ENCODE measurements around the gene PDE4C.
"Not testable (repeated sequence)": the region's sequence is repeated elsewhere in the genome, so short reads cannot be mapped to it uniquely, and the experiment has no call there.

Gene PDE4C

DNA sequence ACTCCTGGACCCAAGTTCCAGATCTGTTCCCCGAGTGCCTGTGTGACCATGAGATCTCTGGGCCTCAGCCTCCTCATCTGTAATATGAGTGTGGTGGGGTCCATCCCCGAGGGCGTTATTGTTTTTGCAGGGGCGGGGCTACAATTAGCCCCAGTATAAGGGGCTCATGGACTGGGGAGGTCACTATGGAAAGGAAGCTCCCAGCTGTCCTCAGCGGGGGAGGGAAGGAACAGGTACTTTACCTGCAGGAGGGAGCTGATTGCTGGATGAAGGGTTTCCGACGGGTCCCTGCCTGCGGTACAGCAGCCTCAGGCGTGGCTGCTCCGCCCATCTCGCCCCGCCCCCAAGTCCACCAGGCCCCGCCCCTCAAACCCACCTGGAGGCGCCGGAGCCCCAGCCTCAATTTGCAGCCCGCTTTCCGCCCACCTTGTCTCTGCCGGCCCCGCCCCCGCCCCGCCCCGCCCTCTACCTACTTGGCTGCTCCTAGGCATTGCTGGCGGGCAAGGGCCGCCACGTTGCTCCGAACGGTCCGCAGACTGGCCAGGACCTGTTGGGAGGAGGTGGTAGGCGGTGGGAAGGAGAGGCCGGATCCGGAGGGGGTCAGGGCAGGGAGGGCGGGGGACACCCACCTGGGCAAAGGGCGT is 5.5 kb downstream of the PDE4C start:
- no peak for DNase-seq

DNA sequence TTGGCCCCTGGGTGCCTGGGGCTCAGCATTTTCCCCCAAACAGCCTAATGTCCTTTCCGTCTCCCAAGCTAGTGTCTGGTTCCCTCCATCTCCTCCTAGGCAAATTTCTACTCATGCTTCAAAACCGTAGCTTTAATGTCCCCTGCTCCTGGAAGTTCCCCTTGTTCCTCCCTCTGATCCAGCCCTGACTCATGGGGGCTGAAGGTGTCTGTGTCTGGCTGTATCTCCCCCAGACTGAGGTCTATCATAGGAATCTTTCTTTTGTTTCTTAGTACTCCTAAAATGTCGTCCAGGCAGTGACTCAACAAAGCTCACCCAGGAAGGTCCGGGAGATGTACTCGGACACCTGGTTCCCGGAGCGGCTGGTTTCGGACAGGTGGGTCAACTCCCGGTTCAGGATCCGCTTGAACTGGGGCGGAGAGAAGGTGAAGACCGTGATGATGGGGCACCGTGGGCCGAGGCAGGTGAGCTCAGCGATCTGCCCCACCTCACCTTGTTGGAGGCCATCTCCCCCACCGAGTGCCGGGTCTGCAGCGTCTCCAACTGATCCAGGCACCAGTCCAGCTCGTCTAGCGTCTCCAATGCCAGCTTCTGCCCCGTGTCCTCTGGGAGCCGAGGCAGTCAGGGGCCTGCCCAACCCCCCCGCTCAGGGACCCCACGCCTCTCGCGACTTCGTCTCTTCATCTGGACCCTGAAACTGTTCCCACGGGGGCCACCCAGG is 6.2 kb downstream of the PDE4C start:
- DNase-seq = no peak

DNA sequence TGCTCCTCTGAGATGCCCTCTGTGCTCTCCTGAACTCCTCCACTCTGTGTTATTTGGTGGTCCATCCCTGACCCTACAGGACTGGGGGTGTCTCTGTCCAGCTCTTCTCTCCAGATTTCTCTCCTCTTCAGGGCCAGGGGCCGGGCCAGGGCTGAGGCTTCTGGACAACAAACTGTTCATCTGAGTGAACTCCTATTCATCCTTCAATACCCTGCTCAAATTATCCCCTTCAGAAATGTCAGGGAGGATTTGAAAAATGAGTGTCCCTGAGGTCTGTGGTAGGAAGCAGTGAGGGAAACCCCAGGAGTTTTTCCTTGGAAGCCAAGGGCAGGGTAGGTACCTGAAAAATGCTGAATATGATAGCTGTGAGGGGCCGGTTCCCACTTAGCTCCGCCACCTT is 7.6 kb downstream of the PDE4C start:
- DNase-seq = no peak

DNA sequence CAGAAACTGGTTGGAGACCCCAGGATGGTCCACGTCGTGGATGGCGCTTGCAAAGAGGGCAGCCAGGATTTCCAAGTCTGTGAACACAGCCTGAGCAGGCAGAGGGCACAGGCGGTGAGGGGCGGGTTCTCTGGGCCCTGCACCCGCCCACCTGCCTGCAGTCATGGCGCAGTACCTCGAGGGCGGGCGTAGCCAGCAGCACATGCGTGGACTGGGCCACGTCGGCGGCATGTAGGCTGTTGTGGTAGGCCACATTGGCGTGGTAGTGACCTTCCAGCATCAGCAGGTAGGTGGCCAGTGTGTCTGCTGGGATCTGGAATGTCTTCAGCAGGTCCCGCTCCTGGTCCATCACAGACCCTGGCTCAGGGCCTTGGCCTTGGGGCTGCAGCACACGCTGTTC is 8.1 kb downstream of the PDE4C start:
- no peak for DNase-seq

DNA sequence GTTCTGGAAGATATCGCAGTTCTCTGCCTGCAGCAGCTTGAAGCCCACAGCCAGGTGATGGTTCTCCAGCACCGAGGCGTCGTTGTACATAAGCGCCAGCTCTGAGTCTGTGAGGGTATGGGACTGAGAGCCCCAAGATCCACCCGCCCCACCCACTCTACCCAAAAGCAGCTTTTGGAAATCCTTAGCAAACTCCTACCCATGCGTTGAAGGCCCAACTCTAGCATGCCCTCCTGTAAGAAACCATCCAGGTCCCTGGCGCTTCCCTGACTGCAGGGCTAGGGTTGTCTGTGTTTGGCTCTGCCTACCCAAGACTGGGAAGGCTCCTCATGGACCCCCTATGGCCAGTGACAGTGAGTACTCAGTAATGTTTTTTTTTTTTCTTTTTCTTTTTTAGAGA is 9.4 kb downstream of the PDE4C start:
- no peak for DNase-seq

DNA sequence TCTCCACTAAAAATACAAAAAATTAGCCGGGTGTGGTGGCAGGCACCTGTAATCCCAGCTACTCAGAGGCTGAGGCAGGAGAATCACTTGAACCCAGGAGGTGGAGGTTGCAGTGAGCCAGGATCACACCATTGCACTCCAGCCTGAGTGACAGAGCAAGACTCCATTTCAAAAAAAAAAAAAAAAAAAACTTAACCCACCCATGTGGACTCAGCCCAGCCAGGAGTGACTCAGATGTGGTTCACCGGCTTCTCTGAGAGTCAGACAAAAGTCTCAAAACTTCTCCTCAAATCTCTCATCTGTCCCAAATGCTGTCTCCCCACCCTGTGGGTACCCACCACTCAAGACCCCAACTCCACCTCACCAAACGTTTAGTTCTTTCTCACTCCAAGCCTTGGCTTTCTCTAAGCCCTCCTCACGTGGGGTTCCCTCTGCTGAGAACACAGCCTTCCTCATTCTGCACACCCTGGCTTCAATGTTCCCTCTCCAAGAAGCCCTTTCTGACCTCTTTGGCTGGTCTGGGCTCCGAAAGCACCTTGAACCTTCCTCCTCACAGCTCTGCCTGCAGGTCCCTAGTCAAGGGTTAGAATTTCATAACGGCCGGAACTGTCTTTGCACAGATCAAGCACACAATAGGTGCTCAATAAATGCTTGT is 11.3 kb downstream of the PDE4C start:
- no peak for DNase-seq

DNA sequence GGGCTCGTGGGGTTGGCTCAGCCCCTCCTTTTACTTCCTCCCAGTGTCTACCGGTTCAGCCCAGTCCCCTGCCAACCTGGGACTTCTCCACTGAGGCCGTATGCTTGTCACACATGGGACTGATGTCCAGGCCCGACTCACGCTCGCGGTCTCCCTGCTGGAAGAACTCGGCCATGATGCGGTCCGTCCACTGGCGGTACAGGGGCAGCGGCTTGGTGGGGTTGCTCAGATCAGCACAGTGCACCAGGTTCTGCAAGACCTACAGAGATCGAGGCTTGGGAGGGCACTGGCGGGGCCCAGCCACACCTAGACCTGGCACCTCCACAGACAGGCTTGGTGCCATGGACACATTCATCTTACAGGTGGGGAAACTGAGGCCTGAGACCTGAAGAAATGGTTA is 14.6 kb downstream of the PDE4C start:
- no peak for DNase-seq

DNA sequence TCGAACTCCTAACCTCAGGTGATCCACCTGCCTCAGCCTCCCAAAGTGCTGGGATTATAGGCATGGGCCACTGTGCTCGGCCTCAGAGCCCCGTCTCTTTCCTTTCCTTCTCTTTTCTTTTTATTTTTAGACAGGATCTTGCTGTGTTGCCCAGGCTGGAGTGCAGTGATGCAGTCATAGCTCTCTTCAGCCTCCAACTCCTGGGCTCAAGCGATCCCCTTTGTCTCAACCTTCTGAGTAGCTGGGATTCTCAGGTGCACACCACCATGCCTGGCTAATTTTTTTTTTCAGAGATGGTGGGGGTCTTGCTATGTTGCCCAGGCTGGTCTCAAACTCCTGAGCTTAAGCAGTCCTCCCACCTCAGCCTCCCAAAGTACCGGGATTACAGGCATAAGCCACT is 16.3 kb downstream of the PDE4C start:
- not testable (repeated sequence) for DNase-seq

DNA sequence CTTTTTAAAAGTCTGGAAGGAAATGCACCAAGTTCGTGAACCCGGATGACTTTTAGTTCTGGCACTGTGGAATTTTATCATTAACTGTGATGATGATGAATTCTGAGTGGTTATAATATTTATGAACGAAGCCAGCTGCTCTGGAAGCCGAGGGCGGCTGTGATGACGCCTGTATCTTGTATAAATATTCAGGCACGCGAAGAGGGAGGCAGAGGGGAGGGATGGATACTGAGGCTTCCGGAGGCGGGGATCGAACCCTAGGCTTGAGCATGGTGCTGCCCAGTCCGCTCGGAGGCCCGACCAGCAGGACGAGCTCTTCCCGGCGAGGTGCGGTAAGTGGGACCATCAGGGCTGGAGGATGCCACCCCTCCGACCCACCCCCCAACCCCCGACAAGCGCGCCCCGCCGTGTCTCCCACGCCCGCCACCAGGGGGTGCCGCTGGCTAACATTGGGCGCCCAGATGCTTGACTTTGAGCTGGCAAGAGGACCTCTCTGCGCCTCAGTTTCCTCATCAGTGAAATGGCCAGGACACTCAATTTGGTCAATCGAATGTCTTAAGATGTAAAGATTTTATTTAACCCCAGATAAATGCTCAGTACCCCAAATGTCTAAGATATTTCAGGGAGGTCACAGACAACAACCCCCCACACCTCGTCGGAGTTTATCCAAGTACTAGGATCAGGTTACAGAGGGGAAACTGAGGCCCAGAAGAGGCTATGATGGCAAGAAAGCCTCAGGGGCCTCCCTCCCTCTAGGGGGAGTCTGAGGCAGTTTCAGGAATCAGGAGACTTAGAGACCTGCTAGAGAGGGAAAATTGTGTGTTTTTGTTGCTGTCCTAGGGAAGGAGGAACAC is 17.9 kb downstream of the PDE4C start:
- peak; percentile 57 for DNase-seq

DNA sequence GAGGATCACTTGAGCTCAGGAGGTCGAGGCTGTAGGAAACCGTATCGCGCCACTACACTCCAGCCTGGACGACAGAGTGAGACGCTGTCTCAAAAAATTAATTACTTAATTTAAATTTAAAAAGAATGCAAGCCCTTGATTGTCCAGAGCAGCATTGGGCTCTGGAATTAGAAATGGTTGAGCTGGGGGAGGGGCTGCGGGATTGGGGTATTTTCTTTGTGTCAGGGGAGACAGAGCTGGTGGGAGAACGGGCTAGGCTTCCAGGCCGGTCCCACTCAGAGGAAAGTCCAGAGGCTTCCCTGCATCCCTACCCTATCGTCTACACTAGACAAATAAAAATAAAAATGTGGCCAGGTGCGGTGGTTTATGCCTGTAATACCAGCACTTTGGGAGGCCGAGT is 20.2 kb downstream of the PDE4C start:
- DNase-seq = no peak

DNA sequence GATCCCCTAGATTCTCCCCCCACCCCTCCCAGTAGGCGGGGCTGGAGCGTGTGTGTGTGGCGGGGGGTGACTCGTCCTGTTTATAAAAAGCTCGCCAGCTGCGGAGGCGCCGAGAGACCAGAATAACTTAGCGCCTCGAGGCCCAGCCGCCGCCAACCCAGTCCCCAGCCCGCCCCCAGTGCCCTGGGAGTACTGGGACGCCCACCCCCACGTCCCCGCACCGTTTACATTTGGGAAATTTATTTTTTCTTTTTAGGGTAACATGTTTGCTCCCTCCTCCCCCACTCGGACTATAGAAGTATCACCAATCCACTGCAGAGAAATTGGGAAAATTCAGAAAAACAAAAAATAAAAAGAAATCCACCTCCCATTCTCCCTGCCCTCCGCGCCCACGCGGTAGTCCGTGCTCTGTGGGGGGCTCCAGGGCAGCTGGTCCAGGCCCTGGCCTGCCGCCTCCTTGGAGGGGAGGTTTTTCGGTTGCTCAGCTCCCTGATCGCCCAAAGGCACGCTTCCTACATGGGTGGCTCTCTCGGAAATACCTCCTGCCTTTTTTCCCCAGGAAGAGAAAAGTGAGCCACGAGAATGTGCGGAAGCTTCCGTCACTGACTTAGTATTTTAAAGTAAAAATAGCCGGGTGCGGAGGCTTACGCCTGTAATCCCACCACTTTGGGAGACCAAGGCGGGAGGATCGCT is 20.9 kb downstream of the PDE4C start:
- DNase-seq = peak; percentile 63

DNA sequence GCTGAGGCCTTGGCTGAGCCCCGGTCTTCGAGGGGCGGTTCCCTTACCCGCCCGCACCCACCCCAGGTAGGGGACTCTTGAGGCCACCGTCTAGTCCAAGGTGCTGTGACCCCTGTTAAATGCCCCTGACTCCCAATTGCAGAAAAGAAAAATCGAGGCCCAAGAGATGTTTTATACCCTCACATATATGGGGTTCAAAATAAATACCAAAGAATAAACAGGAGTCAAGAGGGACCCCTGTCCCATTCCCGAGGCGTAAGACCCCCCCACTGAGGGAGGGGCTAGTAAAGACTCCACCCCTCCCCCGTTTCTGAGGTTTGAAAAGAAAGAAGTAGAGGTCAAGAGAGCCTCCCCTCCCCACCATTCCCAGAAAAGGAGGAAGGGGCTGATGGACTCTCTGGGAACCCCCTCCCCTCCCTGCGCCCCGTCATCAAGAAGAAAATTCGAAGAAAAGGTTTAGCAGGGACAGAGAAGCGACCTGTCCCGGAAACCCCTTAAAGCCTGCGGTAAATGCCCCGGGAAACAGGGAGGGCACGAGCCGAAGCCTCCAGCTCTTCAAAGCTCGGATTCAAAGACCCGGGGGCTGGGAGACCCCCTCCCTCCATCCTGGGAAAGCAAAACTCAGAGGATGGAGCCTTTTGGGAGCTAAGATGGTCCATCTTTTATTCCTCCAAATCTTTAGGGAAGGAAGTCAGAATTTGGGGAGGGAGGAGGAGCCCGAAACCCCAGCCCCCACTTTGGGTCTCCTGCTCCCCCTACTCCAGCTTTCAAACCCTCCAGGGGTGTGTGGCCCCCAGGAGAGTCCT is 21.6 kb downstream of the PDE4C start:
- DNase-seq = peak; percentile 93

DNA sequence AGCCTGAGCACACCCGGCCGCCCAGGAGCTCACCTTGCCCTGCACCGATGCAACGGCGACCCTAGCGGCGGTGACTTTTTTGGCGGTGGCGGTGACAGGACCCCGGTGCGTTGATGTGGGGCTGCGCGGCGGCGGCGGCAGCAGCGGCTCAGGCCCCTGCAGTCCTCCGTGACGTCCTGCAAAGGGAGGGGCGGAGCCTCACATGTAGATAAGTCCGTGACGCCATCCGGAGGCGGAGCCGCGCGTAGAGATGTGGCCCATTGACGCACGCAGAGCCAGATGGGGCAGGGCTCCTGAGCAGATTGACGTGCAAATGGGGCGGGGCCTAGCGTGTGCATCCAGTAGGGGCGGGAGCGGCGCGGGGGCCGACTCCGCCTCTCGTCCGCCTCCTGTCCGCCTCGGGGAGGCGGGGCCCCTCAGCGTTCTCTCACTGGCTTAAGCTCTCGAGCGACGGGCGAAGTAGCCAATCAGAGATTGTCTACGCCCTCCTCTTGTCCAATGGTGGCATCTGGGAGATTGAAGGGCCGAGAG is 22.3 kb downstream of the PDE4C start, which contains the start of gene RAB3A:
TSS of gene RAB3A (minus strand) at position 180 of the 531 bp plus-strand sequence. CDS start 1,302 bp downstream, outside the sequence.
- DNase-seq = peak; percentile 99

DNA sequence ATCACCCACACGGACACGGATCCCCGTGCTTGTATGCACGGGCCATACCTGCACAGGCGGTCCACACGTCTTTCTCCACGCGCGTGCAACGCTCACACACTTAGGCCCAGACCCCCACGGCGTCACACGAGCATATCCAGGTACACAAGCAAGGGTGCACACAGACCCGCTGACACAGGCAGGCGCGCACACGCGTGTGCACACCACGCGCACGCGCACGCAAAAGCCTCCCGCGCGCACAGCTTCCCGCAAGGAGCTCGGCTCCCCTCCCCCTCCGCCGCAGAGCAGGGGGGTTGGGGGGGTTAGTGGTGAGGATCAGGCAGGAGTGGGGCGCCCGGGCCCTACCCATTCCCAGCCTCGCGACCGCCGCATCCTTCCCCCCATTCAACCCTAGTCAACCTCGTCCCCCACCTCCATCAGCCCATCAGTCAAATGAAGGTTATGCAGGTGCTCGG is 22.8 kb downstream of the PDE4C start:
- DNase-seq = no peak

DNA sequence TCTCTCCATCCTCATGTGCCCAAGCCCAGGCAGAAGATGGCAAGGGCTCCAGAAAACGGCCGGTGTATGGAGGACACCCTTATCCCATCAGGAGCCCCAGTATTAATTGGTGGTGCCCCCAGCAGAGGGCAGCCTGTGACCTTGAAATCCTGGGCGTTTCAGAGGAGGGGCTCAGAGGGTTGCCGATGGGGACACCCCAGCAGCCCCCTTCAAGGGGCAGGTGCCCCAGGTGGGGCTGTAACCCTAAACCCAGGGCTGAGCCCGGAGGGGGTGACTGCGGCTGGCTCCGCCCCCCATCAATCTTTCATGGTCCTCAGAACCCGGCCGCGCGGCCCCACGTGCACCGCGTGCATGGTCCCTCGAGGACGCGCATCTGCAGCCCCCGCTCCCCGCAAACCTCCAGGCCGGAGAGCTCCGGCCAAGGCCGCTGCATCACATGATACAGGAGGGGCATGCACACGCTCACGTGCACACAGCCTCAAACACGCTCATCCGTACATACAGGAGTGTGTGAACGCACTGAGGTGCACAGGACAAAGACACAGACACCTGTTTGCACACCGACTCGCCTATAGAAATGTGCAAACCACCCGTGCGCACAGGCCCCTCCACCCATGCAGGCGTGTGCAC is 23.3 kb downstream of the PDE4C start:
- no peak for DNase-seq

DNA sequence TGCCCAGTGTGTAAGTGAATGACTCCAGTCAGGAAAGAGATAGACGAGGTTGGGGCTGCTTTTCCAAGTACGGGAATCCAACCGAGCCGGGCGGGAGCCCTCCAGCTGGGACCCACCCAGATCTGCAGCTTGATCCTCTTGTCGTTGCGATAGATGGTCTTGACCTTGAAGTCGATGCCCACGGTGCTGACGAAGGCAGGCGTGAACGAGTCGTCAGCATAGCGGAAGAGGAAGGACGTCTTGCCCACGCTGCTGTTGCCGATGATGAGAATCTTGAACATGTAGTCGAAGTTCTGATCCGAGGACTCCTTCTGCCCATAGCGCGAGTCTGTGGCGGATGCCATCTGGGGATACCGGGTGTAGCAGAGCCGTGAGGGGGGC is 23.9 kb downstream of the PDE4C start:
- DNase-seq = no peak

DNA sequence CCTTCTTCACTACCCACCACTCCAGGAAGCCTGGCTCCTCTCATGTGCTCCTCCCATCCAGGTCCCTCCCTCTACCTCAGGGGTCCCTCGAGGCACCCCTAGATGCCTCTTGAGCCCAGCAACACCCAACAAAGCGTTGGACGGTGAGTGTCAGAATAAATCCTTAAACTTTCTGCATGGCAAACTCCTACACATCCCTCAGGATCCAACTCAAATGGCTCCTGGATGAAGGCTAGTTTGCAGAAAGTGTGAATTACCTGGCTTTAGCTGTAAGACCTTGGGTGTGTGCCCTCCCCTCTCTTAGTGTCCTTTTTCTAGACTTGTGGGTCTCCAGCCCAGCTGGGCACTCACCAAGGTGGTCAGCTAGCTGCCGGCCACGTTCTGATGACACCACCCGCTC is 27.9 kb downstream of the PDE4C start:
- DNase-seq = no peak

DNA sequence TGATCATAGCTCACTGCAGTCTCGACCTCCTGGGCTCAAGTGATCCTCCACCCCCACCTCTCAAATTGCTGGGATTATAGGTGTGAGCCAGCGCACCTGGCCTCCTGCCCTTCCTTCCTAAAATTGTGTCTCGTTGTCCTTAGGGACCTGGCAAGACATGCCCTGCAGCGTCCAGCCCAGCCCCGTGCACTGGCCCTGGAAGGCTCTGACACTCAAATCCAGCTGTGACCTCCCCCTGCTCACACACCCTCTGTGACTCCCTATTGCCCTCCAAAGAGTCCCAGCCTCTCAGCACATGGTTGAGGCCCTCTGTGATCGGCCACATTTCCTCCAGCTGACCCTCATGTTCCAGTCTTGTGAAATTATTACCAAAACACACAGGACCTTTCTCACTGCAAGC is 28.3 kb downstream of the PDE4C start:
- DNase-seq = no peak

DNA sequence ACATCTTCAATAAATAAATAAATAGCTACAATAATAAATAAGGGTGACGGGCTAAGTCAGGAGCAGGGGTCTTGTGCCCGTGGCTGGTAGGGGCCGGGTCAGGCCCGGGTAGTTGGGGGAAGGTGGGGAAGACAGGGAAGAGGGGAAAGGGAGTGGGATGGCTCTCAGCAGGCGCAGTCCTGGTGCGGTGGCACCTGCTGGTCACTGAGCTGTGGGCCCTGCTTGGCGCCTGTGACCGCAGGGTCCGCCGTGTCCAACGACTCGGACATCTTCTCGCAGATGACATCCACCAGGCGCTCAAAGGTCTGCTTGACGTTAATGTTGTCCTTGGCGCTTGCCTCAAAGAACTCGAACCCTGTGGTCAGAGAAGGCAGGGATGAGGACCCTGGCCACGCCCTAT is 28.9 kb downstream of the PDE4C start:
- DNase-seq = no peak

DNA sequence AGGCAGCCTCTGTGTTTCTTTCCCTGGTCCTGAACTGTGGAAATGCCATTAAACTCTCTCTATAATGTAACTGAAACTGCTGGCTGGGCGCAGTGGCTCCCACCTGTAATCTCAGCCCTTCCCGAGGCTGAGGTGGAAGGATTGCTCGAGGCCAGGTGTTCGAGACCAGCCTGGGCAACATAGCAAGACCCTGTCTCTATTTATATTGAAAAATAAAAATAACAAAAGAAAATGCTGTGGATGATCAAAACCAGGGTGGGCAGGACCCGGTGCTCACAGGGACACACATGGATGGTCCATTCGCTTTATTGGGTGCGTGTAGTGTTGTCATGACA is 29.8 kb downstream of the PDE4C start:
- DNase-seq = no peak

All from NCI-H1694 (cell line).